ENCODE measurements around the gene GNAO1. TPM values are rescaled to one million over a fixed set of nuclear protein-coding genes. Genes with fewer than 3 reads are reported as not detected.

Gene GNAO1
- total and polyA plus RNA-seq, 2 of the 13 experiments (the other 11 are each of a cell fraction or from before 2014, with no cell fraction given), result not detected

DNA sequence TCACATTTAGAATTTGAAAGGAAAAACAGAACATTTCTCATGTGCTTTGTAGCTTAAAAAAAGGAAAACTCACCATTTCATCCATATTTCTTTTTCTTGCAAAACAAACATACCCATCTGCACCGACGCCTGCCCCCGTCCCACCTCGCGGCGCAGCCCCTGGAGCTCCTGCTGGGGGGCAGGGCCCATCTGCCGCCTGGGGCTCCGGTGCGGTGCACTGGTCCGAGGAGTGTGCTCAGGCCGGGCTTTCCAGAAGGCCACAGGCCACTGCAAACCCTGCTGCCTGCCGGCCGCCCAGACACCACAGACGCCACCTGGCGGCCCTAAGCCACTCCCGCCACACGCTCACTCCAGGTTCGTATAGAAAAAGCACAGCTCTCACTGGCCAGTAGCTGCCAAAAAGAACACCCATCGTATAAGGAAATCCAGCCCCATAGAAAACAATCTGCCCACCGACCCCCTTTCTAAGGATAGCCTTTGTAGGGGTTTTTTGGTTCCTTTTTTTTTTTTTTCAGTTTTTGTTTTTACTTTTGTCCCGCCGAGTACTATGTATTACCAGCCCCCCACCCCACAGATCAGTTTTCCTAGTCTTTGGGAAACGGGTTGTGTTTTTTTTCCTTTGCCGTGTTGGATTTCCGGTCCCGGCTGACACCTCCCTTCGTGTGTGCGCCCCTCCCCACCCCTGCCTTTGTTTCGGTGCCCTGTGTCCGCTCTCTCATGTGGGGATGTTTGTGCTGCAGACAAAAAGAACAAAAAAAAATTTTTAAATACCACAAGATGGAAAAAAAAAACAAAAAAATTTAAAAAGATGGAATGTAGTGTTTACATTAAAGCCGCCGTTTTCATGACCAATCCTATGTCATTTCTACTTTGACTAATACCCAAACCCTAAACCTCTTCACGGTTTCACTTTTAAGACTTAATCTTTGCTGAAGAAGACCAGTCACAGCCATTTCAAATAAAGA lies 165.3 kb downstream of the GNAO1 start (continued):
- TF ChIP-seq, protein P1, sequence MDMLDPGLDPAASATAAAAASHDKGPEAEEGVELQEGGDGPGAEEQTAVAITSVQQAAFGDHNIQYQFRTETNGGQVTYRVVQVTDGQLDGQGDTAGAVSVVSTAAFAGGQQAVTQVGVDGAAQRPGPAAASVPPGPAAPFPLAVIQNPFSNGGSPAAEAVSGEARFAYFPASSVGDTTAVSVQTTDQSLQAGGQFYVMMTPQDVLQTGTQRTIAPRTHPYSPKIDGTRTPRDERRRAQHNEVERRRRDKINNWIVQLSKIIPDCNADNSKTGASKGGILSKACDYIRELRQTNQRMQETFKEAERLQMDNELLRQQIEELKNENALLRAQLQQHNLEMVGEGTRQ (IDR thresholded peaks at IDR 0.05; ENCODE audit: low read depth, low read length), result no peak
- TF ChIP-seq, protein P1 (CRISPR knock-in tag; IDR thresholded peaks at IDR 0.05; ENCODE audit: borderline replicate concordance), result no peak
- TF ChIP-seq, protein P2, sequence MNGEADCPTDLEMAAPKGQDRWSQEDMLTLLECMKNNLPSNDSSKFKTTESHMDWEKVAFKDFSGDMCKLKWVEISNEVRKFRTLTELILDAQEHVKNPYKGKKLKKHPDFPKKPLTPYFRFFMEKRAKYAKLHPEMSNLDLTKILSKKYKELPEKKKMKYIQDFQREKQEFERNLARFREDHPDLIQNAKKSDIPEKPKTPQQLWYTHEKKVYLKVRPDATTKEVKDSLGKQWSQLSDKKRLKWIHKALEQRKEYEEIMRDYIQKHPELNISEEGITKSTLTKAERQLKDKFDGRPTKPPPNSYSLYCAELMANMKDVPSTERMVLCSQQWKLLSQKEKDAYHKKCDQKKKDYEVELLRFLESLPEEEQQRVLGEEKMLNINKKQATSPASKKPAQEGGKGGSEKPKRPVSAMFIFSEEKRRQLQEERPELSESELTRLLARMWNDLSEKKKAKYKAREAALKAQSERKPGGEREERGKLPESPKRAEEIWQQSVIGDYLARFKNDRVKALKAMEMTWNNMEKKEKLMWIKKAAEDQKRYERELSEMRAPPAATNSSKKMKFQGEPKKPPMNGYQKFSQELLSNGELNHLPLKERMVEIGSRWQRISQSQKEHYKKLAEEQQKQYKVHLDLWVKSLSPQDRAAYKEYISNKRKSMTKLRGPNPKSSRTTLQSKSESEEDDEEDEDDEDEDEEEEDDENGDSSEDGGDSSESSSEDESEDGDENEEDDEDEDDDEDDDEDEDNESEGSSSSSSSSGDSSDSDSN (CRISPR knock-in tag; IDR thresholded peaks at IDR 0.05), result peak; percentile 97
- no peak for TF ChIP-seq ZNF790 (CRISPR knock-in tag; IDR thresholded peaks at IDR 0.05; ENCODE audit: borderline replicate concordance)
- 0 out of 2 replicates have a peak, but pooled peaks have one; percentile 29 for TF ChIP-seq ARHGAP35 (CRISPR knock-in tag; IDR thresholded peaks at IDR 0.05; ENCODE audit: borderline replicate concordance)
- TF ChIP-seq DPF2 (CRISPR knock-in tag; IDR thresholded peaks at IDR 0.05; ENCODE audit: borderline replicate concordance, low read depth), result no peak
- no peak for TF ChIP-seq SAFB2 (CRISPR knock-in tag; IDR thresholded peaks at IDR 0.05; ENCODE audit: borderline replicate concordance, low read depth)
- TF ChIP-seq NFKBIZ (CRISPR knock-in tag; IDR thresholded peaks at IDR 0.05), result 0 out of 2 replicates have a peak, but pooled peaks have one; percentile 22
- TF ChIP-seq NR1H2 (CRISPR knock-in tag; IDR thresholded peaks at IDR 0.05; ENCODE audit: borderline replicate concordance, low read depth), result no peak
- no peak for TF ChIP-seq ATM (IDR thresholded peaks at IDR 0.05; ENCODE audit: borderline replicate concordance)
- 0 out of 2 replicates have a peak, but pooled peaks have one; percentile 28 for TF ChIP-seq ZNF234 (CRISPR knock-in tag; conservative IDR thresholded peaks at IDR 0.05)
- TF ChIP-seq, protein P3, sequence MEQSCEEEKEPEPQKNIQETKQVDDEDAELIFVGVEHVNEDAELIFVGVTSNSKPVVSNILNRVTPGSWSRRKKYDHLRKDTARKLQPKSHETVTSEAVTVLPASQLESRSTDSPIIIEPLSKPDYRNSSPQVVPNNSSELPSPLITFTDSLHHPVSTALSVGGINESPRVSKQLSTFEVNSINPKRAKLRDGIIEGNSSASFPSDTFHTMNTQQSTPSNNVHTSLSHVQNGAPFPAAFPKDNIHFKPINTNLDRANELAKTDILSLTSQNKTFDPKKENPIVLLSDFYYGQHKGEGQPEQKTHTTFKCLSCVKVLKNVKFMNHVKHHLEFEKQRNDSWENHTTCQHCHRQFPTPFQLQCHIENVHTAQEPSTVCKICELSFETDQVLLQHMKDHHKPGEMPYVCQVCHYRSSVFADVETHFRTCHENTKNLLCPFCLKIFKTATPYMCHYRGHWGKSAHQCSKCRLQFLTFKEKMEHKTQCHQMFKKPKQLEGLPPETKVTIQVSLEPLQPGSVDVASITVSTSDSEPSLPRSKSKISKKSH (CRISPR knock-in tag; IDR thresholded peaks at IDR 0.05; ENCODE audit: borderline replicate concordance), result peak; percentile 78; the same call in 1 of the 2 replicates
- peak; percentile 54; the same call in 1 of the 2 replicates for TF ChIP-seq ZNF598 (CRISPR knock-in tag; IDR thresholded peaks at IDR 0.05; ENCODE audit: borderline replicate concordance)
- TF ChIP-seq, protein P4, sequence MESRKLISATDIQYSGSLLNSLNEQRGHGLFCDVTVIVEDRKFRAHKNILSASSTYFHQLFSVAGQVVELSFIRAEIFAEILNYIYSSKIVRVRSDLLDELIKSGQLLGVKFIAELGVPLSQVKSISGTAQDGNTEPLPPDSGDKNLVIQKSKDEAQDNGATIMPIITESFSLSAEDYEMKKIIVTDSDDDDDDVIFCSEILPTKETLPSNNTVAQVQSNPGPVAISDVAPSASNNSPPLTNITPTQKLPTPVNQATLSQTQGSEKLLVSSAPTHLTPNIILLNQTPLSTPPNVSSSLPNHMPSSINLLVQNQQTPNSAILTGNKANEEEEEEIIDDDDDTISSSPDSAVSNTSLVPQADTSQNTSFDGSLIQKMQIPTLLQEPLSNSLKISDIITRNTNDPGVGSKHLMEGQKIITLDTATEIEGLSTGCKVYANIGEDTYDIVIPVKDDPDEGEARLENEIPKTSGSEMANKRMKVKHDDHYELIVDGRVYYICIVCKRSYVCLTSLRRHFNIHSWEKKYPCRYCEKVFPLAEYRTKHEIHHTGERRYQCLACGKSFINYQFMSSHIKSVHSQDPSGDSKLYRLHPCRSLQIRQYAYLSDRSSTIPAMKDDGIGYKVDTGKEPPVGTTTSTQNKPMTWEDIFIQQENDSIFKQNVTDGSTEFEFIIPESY (CRISPR knock-in tag; IDR thresholded peaks at IDR 0.05), result 0 out of 2 replicates have a peak, but pooled peaks have one; percentile 36
- TF ChIP-seq ZNF644 (CRISPR knock-in tag; IDR thresholded peaks at IDR 0.05; ENCODE audit: low read depth), result 0 out of 2 replicates have a peak, but pooled peaks have one; percentile 36
- TF ChIP-seq, protein P5, sequence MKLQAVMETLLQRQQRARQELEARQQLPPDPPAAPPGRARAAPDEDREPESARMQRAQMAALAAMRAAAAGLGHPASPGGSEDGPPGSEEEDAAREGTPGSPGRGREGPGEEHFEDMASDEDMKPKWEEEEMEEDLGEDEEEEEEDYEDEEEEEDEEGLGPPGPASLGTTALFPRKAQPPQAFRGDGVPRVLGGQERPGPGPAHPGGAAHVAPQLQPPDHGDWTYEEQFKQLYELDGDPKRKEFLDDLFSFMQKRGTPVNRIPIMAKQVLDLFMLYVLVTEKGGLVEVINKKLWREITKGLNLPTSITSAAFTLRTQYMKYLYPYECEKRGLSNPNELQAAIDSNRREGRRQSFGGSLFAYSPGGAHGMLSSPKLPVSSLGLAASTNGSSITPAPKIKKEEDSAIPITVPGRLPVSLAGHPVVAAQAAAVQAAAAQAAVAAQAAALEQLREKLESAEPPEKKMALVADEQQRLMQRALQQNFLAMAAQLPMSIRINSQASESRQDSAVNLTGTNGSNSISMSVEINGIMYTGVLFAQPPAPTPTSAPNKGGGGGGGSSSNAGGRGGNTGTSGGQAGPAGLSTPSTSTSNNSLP (IDR thresholded peaks at IDR 0.05; ENCODE audit: low read depth, low read length), result peak; percentile 47; the same call in 1 of the 2 replicates
- peak; percentile 85 for TF ChIP-seq ZNF232 (CRISPR knock-in tag; IDR thresholded peaks at IDR 0.05; ENCODE audit: borderline replicate concordance)

Data from HepG2 (cell line).